ENCODE results near the gene GMCL2. TPM values are rescaled to one million over a fixed set of nuclear protein-coding genes. Genes with fewer than 3 reads are reported as not detected.

The GMCL2 gene
- total RNA-seq (2021), result not detected in 3 replicates
- Bru-seq, nascent RNA, result not detected
- long read RNA-seq, experiment 1, result 0 reads
- long read RNA-seq, experiment 2, partial matches to known transcripts, result 0 of 1 reads
- long read RNA-seq, experiment 2, other reads (novel, unspliced or antisense), result 0 of 1 reads
- long read RNA-seq, experiment 3, result 0 reads

GRCh38 chr5:178187014-178187413 is at the start of gene GMCL2:
GMCL2 (minus strand) TSS chr5:178187371; CDS start chr5:178187299, 72 bp downstream.
- H3K36me3 Mint-ChIP-seq, result peaks cover 2% of the 10 kb centered on the region
- H3K9me3 Mint-ChIP-seq, result peaks cover 4% of the 10 kb centered on the region; the same call in 1 of the 2 replicates
- no peak within 1 kb of the TSS for H3K4me3 Mint-ChIP-seq
- ChIA-PET POLR2A (interaction anchor here (3.7 kb wide), 1 partner anchor 17 kb away, joined by 15 read pairs; the partner anchor contains the start of gene HNRNPAB), CTCF (no interaction called here)
- no peak for DNase-seq (ENCODE audit: low spot score)
- no peak for TF ChIP-seq SMAD3 (CRISPR knock-in tag; IDR thresholded peaks at IDR 0.05; ENCODE audit: borderline replicate concordance)
- TF ChIP-seq, protein P1, sequence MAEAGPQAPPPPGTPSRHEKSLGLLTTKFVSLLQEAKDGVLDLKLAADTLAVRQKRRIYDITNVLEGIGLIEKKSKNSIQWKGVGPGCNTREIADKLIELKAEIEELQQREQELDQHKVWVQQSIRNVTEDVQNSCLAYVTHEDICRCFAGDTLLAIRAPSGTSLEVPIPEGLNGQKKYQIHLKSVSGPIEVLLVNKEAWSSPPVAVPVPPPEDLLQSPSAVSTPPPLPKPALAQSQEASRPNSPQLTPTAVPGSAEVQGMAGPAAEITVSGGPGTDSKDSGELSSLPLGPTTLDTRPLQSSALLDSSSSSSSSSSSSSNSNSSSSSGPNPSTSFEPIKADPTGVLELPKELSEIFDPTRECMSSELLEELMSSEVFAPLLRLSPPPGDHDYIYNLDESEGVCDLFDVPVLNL (CRISPR knock-in tag; IDR thresholded peaks at IDR 0.05; ENCODE audit: borderline replicate concordance, low read depth), result no peak
- TF ChIP-seq RELA (CRISPR knock-in tag; IDR thresholded peaks at IDR 0.05; ENCODE audit: borderline replicate concordance), result no peak
- no peak for TF ChIP-seq NFATC4 (CRISPR knock-in tag; IDR thresholded peaks at IDR 0.05)
- no peak for TF ChIP-seq SOX15 (CRISPR knock-in tag; IDR thresholded peaks at IDR 0.05)
- no peak for TF ChIP-seq PREB (CRISPR knock-in tag; IDR thresholded peaks at IDR 0.05; ENCODE audit: borderline replicate concordance)
- TF ChIP-seq ZNF263 (CRISPR knock-in tag; IDR thresholded peaks at IDR 0.05; ENCODE audit: low read depth), result no peak
- no peak for TF ChIP-seq ZNF219 (CRISPR knock-in tag; IDR thresholded peaks at IDR 0.05; ENCODE audit: borderline replicate concordance)
- no peak for TF ChIP-seq ERG (CRISPR knock-in tag; IDR thresholded peaks at IDR 0.05)
- no peak for TF ChIP-seq TEAD1 (CRISPR knock-in tag; IDR thresholded peaks at IDR 0.05)
- peaks cover 10% of the 10 kb centered on the region for H3K4me1 Mint-ChIP-seq
- no peak within 1 kb of the TSS for H3K27ac Mint-ChIP-seq
- ATAC-seq, result no peak
- peaks cover 3% of the 10 kb centered on the region for H3K27me3 Mint-ChIP-seq (ENCODE audit: low read depth)

DNA sequence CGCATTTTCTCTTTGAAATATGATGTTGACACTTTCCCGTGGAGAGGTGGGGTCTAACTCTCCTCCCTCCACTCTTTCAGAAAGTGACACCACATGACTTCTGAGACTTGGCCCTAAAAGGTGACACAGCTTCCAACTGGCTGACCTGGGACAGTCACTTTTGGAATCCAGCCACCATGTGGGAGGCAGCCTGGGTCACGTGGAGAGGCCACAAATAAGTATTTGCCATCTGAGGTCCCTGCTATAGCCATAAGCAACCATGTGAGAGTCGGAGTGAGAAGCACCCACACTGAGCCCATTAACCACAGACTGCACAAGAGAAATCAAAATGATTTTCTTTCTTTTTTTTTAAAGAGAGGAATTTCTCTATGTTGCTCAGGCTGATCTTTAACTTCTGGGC is 49.5 kb upstream of the GMCL2 start:
- Mint-ChIP-seq H3K36me3 (no peaks in the 10 kb centered on the region), H3K4me3 (no peak overlapping the region), H3K27me3 (ENCODE audit: low read depth) (no peaks in the 10 kb centered on the region), H3K9me3 (no peaks in the 10 kb centered on the region), H3K27ac (no peak overlapping the region), H3K4me1 (peaks cover 15% of the 10 kb centered on the region)
- DNase-seq (ENCODE audit: low spot score) (no peak), ATAC-seq (no peak)
- ChIA-PET POLR2A (no interaction called here), CTCF (interaction anchor here (1.2 to 3.3 kb wide), 2 partner anchors 57 to 354 kb away, joined by 3 to 11 read pairs; partner anchors contain the start of gene COL23A1)
- TF ChIP-seq JUN (CRISPR knock-in tag; IDR thresholded peaks at IDR 0.05) (no peak), FOXK1 (CRISPR knock-in tag; IDR thresholded peaks at IDR 0.05) (no peak), TCF7 (CRISPR knock-in tag; IDR thresholded peaks at IDR 0.05; ENCODE audit: low read depth) (no peak), FOXP1 (CRISPR knock-in tag; IDR thresholded peaks at IDR 0.05; ENCODE audit: borderline replicate concordance) (no peak)
- TF ChIP-seq, protein P2, sequence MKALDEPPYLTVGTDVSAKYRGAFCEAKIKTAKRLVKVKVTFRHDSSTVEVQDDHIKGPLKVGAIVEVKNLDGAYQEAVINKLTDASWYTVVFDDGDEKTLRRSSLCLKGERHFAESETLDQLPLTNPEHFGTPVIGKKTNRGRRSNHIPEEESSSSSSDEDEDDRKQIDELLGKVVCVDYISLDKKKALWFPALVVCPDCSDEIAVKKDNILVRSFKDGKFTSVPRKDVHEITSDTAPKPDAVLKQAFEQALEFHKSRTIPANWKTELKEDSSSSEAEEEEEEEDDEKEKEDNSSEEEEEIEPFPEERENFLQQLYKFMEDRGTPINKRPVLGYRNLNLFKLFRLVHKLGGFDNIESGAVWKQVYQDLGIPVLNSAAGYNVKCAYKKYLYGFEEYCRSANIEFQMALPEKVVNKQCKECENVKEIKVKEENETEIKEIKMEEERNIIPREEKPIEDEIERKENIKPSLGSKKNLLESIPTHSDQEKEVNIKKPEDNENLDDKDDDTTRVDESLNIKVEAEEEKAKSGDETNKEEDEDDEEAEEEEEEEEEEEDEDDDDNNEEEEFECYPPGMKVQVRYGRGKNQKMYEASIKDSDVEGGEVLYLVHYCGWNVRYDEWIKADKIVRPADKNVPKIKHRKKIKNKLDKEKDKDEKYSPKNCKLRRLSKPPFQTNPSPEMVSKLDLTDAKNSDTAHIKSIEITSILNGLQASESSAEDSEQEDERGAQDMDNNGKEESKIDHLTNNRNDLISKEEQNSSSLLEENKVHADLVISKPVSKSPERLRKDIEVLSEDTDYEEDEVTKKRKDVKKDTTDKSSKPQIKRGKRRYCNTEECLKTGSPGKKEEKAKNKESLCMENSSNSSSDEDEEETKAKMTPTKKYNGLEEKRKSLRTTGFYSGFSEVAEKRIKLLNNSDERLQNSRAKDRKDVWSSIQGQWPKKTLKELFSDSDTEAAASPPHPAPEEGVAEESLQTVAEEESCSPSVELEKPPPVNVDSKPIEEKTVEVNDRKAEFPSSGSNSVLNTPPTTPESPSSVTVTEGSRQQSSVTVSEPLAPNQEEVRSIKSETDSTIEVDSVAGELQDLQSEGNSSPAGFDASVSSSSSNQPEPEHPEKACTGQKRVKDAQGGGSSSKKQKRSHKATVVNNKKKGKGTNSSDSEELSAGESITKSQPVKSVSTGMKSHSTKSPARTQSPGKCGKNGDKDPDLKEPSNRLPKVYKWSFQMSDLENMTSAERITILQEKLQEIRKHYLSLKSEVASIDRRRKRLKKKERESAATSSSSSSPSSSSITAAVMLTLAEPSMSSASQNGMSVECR (CRISPR knock-in tag; IDR thresholded peaks at IDR 0.05; ENCODE audit: borderline replicate concordance), result no peak

Measured in WTC11 (cell line).